AG09309 (cell line): Measurements from ENCODE around the gene RBBP6.

Source experiments
- DNase-seq: peaks from one replicate; pipeline ENCODE4 v3.0.0-alpha.2; 2010; ENCODE audit warnings: low read depth
- H3K4me3 ChIP-seq: 2 replicates; pipeline ENCODE4 v1.5.1; 2011; ENCODE audit warnings: mild to moderate bottlenecking, low read depth, low read length, moderate library complexity; ENCODE audit not compliant: control insufficient read depth
- TF ChIP-seq, protein P1 (sequence below): IDR thresholded peaks from 2 replicates; pipeline ENCODE4 v1.5.1; 2011; ENCODE audit warnings: mild to moderate bottlenecking, low read depth, low read length, inconsistent platforms; ENCODE audit not compliant: insufficient read depth, control insufficient read depth; ENCODE audit errors: missing control alignments

Gene RBBP6

DNA sequence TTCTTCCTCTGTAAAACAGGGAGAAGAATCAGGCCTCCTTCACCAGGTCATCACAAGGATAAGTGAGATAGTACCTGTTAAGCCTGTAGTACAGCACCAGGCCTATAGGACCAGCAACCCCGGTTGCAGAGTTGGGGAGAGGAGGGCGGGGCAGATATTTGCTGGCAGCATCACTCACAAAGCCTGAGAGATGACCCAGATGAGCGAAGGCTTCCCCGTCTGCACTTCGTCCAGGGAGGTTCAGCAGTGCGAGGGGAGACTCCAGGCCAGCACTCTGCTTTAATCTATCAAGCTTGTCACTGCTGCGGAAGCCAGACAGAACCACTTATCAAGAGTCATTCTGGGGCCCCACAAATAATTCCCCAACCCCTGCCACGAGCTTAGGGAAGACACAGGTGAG lies 15.8 kb upstream of the RBBP6 start:
- DNase-seq = no peak
- TF ChIP-seq, protein P1, sequence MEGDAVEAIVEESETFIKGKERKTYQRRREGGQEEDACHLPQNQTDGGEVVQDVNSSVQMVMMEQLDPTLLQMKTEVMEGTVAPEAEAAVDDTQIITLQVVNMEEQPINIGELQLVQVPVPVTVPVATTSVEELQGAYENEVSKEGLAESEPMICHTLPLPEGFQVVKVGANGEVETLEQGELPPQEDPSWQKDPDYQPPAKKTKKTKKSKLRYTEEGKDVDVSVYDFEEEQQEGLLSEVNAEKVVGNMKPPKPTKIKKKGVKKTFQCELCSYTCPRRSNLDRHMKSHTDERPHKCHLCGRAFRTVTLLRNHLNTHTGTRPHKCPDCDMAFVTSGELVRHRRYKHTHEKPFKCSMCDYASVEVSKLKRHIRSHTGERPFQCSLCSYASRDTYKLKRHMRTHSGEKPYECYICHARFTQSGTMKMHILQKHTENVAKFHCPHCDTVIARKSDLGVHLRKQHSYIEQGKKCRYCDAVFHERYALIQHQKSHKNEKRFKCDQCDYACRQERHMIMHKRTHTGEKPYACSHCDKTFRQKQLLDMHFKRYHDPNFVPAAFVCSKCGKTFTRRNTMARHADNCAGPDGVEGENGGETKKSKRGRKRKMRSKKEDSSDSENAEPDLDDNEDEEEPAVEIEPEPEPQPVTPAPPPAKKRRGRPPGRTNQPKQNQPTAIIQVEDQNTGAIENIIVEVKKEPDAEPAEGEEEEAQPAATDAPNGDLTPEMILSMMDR = no peak
- H3K4me3 ChIP-seq = no peak overlapping the region

DNA sequence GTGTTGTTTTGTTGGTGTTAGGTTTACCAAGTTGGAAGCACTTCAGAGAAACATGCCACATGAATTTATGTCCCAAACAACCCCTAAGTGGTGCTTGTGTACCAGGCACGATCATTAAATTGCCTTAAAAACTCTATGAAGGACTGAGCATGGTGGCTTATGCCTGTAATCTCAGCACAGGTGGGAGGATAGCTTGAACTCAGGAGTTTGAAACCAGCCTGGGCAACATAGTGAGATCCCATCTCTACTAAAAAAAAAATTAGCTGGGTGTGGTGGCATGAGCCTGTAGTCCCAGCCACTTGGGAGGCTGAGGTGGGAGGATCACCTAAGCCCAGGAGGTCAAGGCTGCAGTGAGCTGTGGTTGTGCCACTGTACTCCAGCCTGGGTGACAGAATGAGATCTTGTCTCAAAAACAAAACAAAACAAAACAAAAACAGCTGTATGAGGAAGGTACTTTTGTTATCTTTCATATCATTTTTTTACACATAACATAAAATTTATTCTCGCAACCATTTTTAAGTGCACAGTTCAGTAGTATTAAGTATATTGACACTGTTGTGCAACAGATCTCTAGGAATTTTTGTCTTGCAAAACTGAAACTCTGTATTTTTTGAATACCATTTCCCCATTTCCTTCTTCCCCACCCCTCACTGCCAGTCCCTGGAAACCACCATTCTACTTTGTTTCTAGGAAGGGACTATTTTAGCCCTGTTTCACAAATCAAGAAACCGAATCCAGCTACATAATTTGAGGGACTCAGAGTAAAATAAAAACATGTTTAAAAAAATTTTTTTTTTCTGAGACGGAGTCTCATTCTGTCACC lies 14.3 kb upstream of the RBBP6 start:
- TF ChIP-seq, protein P1 = no peak
- DNase-seq = no peak
- H3K4me3 ChIP-seq = no peak overlapping the region

DNA sequence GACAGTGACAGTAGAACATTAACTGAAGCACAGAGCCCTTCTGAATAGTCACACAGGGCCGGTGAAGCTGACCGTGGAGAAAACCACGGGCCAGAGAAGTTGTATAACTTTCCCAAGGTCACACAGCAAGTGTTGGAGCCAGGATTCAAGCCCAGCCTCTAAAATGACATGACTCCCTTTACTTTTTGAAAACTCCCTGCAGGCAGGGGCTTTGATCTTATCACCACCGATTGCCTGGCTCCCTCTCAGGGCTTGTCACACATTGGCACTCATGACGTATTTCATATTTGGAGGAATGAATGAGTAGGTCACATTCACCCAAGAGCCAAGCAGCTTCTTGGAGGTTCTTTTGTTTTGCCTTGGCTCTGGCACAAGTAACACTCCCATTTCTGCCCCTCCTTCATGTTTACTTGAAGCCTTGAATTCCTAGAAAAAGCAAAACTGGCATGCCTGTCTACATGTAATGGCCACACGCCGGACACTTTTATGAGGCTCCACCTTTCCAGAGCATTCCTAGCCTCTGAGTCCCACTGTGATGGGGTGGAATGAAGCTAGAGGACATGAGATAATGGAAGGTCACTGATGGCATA lies 13.3 kb upstream of the RBBP6 start:
- TF ChIP-seq, protein P1 = no peak
- no peak overlapping the region for H3K4me3 ChIP-seq
- DNase-seq = peak; percentile 38

DNA sequence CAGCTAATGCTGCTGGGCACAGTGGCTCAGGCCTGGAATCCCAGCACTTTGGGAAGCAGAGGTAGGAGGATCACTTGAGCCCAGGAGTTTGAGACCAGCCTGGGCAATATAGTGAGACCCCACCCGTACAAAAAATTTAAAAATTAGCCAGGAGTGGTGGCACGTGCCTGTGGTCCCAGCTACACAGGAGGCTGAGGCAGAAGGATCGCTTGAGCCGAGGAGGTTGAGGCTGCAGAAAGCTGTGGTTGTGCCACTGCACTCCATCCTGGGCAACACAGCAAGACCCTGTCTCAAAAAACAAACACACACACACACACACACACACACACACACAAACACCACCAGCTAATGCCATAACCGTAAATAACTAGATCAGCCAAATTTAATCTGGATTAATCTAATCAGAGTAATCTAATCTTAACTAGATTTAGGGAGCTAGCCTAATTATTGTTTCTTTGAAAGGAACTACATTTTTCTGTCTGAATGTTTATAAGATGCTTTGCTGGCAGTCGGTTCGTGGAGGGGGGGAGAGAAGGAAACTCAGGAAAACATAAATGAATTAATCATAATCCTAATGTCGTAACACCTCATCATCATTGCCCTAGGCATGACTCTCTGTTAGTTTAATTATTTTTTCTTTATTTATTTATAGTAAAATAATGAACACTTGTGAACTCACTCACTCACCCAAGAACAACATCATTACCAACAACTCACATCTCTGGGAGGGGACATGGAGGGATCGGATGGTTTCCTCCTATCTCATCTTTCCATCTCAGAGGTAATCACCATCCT lies 12.5 kb upstream of the RBBP6 start:
- no peak overlapping the region for H3K4me3 ChIP-seq

DNA sequence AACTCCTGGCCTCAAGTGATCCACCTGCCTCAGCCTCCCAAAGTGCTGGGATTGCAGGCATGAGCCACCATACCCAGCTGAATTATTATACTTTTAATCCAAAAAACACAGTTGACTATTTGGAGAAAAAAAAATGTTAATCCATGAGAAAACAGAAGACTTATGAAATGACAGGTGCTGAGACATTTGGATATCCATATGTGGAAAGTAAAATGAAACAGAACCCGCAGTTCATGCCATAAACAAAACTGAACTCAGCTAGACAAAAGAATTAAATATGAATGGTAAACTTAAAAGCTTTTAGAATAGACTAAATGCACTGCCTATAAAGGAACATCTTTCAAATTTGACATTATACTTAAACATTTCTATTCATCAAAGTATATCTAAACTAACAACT lies 8.2 kb upstream of the RBBP6 start:
- no peak for DNase-seq
- TF ChIP-seq, protein P1 = no peak
- no peak overlapping the region for H3K4me3 ChIP-seq

More for the DNA sequence above, 12.5 kb upstream of the RBBP6 start:
- TF ChIP-seq, protein P1 = no peak
- no peak for DNase-seq

DNA sequence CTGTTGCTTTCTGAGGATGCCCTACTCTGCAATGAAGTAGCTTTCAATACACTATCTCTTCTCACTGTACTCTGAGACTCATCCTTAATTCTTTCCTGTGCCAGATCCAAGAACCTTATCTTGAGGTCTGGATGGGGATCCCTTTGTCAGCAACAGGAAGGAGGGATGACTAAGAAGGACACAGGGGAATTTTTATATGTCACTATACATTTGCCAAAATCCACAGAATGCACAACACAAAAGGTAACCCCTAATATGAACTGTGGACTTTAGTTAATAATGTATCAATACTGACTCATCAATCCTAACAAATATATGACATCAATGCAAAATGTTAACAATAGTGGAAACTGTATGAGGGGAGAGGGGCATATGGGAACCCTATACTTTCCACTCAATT lies 4.7 kb upstream of the RBBP6 start:
- TF ChIP-seq, protein P1 = no peak
- H3K4me3 ChIP-seq = no peak overlapping the region
- DNase-seq = no peak
